GM12875 (cell line): Measurements from ENCODE around the gene CELF4.

Source experiments
- H3K4me3 ChIP-seq: one replicate; pipeline ENCODE4 v1.5.1; 2011; ENCODE audit warnings: low read depth, low read length, control low read depth
- CTCF ChIP-seq: IDR thresholded peaks from 2 replicates; pipeline ENCODE4 v1.5.1; 2011; ENCODE audit warnings: low read depth, mild to moderate bottlenecking, control low read depth, inconsistent platforms, low read length, moderate library complexity, borderline replicate concordance; ENCODE audit not compliant: insufficient read depth

CELF4 gene

GRCh38 chr18:37314534-37314933 is 251.1 kb downstream of the CELF4 start:
- no peak overlapping the region for H3K4me3 ChIP-seq
- TF ChIP-seq CTCF = 0 out of 2 replicates have a peak, but pooled peaks have one; percentile 3

- H3K4me3 ChIP-seq = no peak overlapping the region
- TF ChIP-seq CTCF = no peak
These were observed 252.0 kb downstream of the CELF4 start for GRCh38 chr18:37313624-37314023.

GRCh38 chr18:37309861-37310260 is 255.7 kb downstream of the CELF4 start:
- no peak for TF ChIP-seq CTCF
- no peak overlapping the region for H3K4me3 ChIP-seq

GRCh38 chr18:37309059-37309458 is 256.5 kb downstream of the CELF4 start:
- H3K4me3 ChIP-seq = no peak overlapping the region
- TF ChIP-seq CTCF = no peak

- TF ChIP-seq CTCF = no peak
- H3K4me3 ChIP-seq = no peak overlapping the region
These were observed 258.4 kb downstream of the CELF4 start for GRCh38 chr18:37307181-37307580.

- no peak for TF ChIP-seq CTCF
These were observed 259.2 kb downstream of the CELF4 start for GRCh38 chr18:37306432-37306831.

GRCh38 chr18:37305066-37305465 is 260.5 kb downstream of the CELF4 start:
- no peak for TF ChIP-seq CTCF
- no peak overlapping the region for H3K4me3 ChIP-seq

More at GRCh38 chr18:37306432-37306831, 259.2 kb downstream of the CELF4 start:
- no peak overlapping the region for H3K4me3 ChIP-seq
